HEK293T (cell line): Measurements from ENCODE around the gene MAGI2.

Experiments used
- CTCF ChIA-PET: fragments of 350-600 bp; formaldehyde crosslinking; extraction: SDS; loops from one replicate; lab custom pipeline; 2021; ENCODE audit warnings: antibody characterized with exemption, inconsistent platforms; lab: Yijun Ruan, JAX
- POLR2A ChIA-PET: fragments of 350-600 bp; formaldehyde crosslinking; extraction: SDS; loops from one replicate; lab custom pipeline; 2020; ENCODE audit warnings: antibody characterized with exemption, inconsistent platforms; lab: Yijun Ruan, JAX
- DNase-seq: peaks from one replicate; pipeline ENCODE4 v3.0.0; 2012; ENCODE audit warnings: mixed read lengths; ENCODE audit errors: extremely low spot score
- ARNT ChIP-seq: fragments of 450-650 bp; IDR thresholded peaks from 2 replicates; pipeline ENCODE4 v1.6.1; 2017; ENCODE audit warnings: mild to moderate bottlenecking
- BHLHE40 ChIP-seq: fragments of 450-650 bp; IDR thresholded peaks from 2 replicates; pipeline ENCODE4 v1.6.1; 2016; ENCODE audit warnings: mild to moderate bottlenecking, moderate library complexity, borderline replicate concordance
- CTBP1 ChIP-seq: fragments of 450-650 bp; IDR thresholded peaks from 2 replicates; pipeline ENCODE4 v1.6.1; 2016; ENCODE audit warnings: borderline replicate concordance
- ELF4 ChIP-seq: fragments of 450-650 bp; IDR thresholded peaks from 2 replicates; pipeline ENCODE4 v1.6.1; 2017; ENCODE audit warnings: antibody characterized with exemption
- FOXA1 ChIP-seq: fragments of 450-650 bp; IDR thresholded peaks from 2 replicates; pipeline ENCODE4 v1.6.1; 2016; ENCODE audit warnings: mild to moderate bottlenecking
- FOXK2 ChIP-seq: fragments of 450-650 bp; IDR thresholded peaks from 2 replicates; pipeline ENCODE4 v1.6.1; 2016; ENCODE audit warnings: mild to moderate bottlenecking
- FOXM1 ChIP-seq: fragments of 450-650 bp; IDR thresholded peaks from 2 replicates; pipeline ENCODE4 v1.6.1; 2017; ENCODE audit warnings: mild to moderate bottlenecking, borderline replicate concordance
- HDGF ChIP-seq: fragments of 450-650 bp; IDR thresholded peaks from 2 replicates; pipeline ENCODE4 v1.6.1; 2017; ENCODE audit warnings: antibody characterized with exemption, borderline replicate concordance
- L3MBTL2 ChIP-seq: fragments of 450-650 bp; conservative IDR thresholded peaks from 2 replicates; pipeline ENCODE4 v1.6.1; 2016; ENCODE audit warnings: mild to moderate bottlenecking
- LEF1 ChIP-seq: fragments of 450-650 bp; IDR thresholded peaks from 2 replicates; pipeline ENCODE4 v1.6.1; 2017; ENCODE audit warnings: mild to moderate bottlenecking, borderline replicate concordance
- NFRKB ChIP-seq: fragments of 450-650 bp; IDR thresholded peaks from 2 replicates; pipeline ENCODE4 v1.6.1; 2016; ENCODE audit warnings: mild to moderate bottlenecking, moderate library complexity
- SP1 ChIP-seq: fragments of 450-650 bp; IDR thresholded peaks from 2 replicates; pipeline ENCODE4 v1.6.1; 2017
- SUZ12 ChIP-seq: fragments of 450-650 bp; IDR thresholded peaks from 2 replicates; pipeline ENCODE4 v1.6.1; 2016; ENCODE audit warnings: mild to moderate bottlenecking
- TARDBP ChIP-seq: fragments of 450-650 bp; IDR thresholded peaks from 2 replicates; pipeline ENCODE4 v1.6.1; 2016
- ZNF384 ChIP-seq: fragments of 450-650 bp; IDR thresholded peaks from 2 replicates; pipeline ENCODE4 v1.6.1; 2016
- TF ChIP-seq, protein P1 (sequence below): fragments of 450-650 bp; IDR thresholded peaks from 2 replicates; pipeline ENCODE4 v1.6.1; 2016

MAGI2 gene

DNA sequence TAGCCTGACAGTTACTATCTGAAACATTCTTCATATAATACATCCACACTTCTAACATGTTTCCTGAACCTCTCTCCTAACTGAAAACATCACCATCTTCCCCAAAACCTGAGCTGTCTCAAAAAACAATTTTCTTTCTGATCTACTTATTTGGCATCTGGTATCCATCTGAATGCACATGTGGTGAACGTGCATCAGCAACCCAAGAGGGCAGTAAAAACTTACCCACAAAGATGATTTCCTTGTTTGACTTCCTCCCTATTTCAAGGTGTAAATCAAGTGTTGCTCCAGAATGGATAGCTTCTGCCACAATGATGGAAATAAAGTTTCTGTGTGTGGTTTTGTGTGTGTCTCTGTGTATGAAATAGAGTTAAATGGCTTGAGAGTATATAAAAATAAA, 500.4 kb downstream of the MAGI2 start:
- no peak for DNase-seq
- TF ChIP-seq BHLHE40 (no peak), NFRKB (no peak), SP1 (no peak), CTBP1 (no peak), ZNF384 (no peak), ARNT (no peak), ELF4 (no peak), FOXM1 (no peak), HDGF (no peak), LEF1 (no peak), SUZ12 (no peak), TARDBP (no peak), FOXA1 (no peak), L3MBTL2 (no peak), FOXK2 (no peak)
- TF ChIP-seq, protein P1, sequence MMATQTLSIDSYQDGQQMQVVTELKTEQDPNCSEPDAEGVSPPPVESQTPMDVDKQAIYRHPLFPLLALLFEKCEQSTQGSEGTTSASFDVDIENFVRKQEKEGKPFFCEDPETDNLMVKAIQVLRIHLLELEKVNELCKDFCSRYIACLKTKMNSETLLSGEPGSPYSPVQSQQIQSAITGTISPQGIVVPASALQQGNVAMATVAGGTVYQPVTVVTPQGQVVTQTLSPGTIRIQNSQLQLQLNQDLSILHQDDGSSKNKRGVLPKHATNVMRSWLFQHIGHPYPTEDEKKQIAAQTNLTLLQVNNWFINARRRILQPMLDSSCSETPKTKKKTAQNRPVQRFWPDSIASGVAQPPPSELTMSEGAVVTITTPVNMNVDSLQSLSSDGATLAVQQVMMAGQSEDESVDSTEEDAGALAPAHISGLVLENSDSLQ = no peak
- ChIA-PET CTCF (no interaction called here), POLR2A (no interaction called here)

- peak; percentile 6 for DNase-seq
- no peak for TF ChIP-seq NFRKB
- no peak for TF ChIP-seq HDGF
- TF ChIP-seq FOXM1 = no peak
- no peak for TF ChIP-seq SP1
- TF ChIP-seq, protein P1 = no peak
- TF ChIP-seq ZNF384 = no peak
- no peak for TF ChIP-seq FOXA1
- TF ChIP-seq LEF1 = no peak
- CTCF ChIA-PET = no interaction called here
- POLR2A ChIA-PET = no interaction called here
Measured at GRCh38 chr7:78939669-78940068, 513.8 kb downstream of the MAGI2 start.

DNA sequence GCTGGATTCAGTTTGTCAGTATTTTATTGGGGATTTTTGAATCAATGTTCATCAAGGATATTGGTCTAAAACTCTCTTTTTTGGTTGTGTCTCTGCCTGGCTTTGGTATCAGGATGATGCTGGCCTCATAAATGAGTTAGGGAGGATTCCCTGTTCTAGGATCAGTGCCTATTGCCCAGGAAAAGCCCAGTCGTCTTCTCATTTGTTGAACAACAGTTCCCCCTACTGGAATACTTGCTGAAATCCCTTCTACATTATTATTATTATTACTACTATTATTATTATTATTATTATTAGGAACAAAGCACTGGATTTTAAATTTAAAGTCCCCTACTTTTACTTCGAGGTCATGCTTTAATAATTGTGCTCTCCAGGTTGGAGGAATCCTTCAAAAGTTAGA, 528.9 kb downstream of the MAGI2 start:
- DNase-seq = peak; percentile 12
- POLR2A ChIA-PET = no interaction called here
- CTCF ChIA-PET = no interaction called here
- TF ChIP-seq BHLHE40 = no peak
- TF ChIP-seq ARNT = no peak
- no peak for TF ChIP-seq ZNF384
- TF ChIP-seq, protein P1 = no peak
- no peak for TF ChIP-seq FOXK2
- no peak for TF ChIP-seq FOXM1
- no peak for TF ChIP-seq ELF4
- no peak for TF ChIP-seq L3MBTL2
- TF ChIP-seq SUZ12 = no peak

GRCh38 chr7:78912781-78913180, 540.7 kb downstream of the MAGI2 start:
- CTCF ChIA-PET = no interaction called here
- no peak for DNase-seq
- TF ChIP-seq TARDBP (no peak), ARNT (no peak), LEF1 (no peak), FOXM1 (no peak), ELF4 (no peak), NFRKB (no peak)
- POLR2A ChIA-PET = no interaction called here

GRCh38 chr7:78906735-78907134, 546.7 kb downstream of the MAGI2 start:
- CTCF ChIA-PET = interaction anchor here (1.0 kb wide), 1 partner anchor 28 kb away, joined by 3 read pairs; no protein-coding TSS in a partner anchor
- TF ChIP-seq HDGF = no peak
- POLR2A ChIA-PET = no interaction called here
- DNase-seq = no peak

- ChIA-PET POLR2A (no interaction called here), CTCF (interaction anchor here (0.6 kb wide), 1 partner anchor 21 kb away, joined by 3 read pairs; no protein-coding TSS in a partner anchor)
- TF ChIP-seq, protein P1 = peak; percentile 42
- TF ChIP-seq TARDBP = no peak
- DNase-seq = no peak
Measured at GRCh38 chr7:78905436-78905835, 548.0 kb downstream of the MAGI2 start.

GRCh38 chr7:78904983-78905382, 548.5 kb downstream of the MAGI2 start:
- no peak for DNase-seq
- ChIA-PET CTCF (no interaction called here), POLR2A (no interaction called here)
- TF ChIP-seq FOXA1 (no peak), L3MBTL2 (no peak), LEF1 (no peak), ELF4 (no peak), SP1 (no peak), SUZ12 (no peak), NFRKB (no peak), TARDBP (no peak), CTBP1 (no peak), BHLHE40 (no peak), FOXM1 (no peak), HDGF (no peak), FOXK2 (no peak)
- TF ChIP-seq, protein P1 = no peak
